Neuronal stem cell (in vitro differentiated cells): ENCODE measurements around the gene SMAD6.

Experiments
- DNase-seq: peaks from one replicate; pipeline ENCODE4 v3.0.0-alpha.2; 2013; ENCODE audit warnings: low spot score
- H2AFZ ChIP-seq: one replicate; pipeline ENCODE4 v1.6.1; 2013; ENCODE audit warnings: mild to moderate bottlenecking, low read length, inconsistent platforms
- H2AK5ac ChIP-seq: 2 replicates; pipeline ENCODE4 v1.6.1; 2013; ENCODE audit warnings: low read depth, mild to moderate bottlenecking, inconsistent platforms, low read length, moderate library complexity, mixed read lengths
- H2BK120ac ChIP-seq: 2 replicates; pipeline ENCODE4 v1.6.1; 2013; ENCODE audit warnings: low read depth, mild to moderate bottlenecking, inconsistent platforms, low read length, moderate library complexity, mixed read lengths
- H2BK12ac ChIP-seq: one replicate; pipeline ENCODE4 v1.6.1; 2013; ENCODE audit warnings: low read length, inconsistent platforms
- H2BK15ac ChIP-seq: 2 replicates; pipeline ENCODE4 v1.6.1; 2013; ENCODE audit warnings: mild to moderate bottlenecking, low read length, inconsistent platforms, mixed read lengths
- H2BK5ac ChIP-seq: one replicate; pipeline ENCODE4 v1.6.1; 2013; ENCODE audit warnings: inconsistent platforms, mild to moderate bottlenecking, low read length, moderate library complexity
- H3K14ac ChIP-seq: one replicate; pipeline ENCODE4 v1.6.1; 2013; ENCODE audit warnings: low read length, inconsistent platforms
- H3K18ac ChIP-seq: 2 replicates; pipeline ENCODE4 v1.6.1; 2013; ENCODE audit warnings: low read length, inconsistent platforms
- H3K23ac ChIP-seq: 2 replicates; pipeline ENCODE4 v1.6.1; 2013; ENCODE audit warnings: low read depth, mild to moderate bottlenecking, mixed read lengths, low read length, inconsistent platforms; ENCODE audit not compliant: poor library complexity
- H3K27ac ChIP-seq: replicated peaks from 3 replicates; pipeline ENCODE4 v1.5.1; 2013; ENCODE audit warnings: low read length, inconsistent platforms
- H3K27me3 ChIP-seq, 3 experiments: 2 replicates each; pipeline ENCODE4 v1.6.1; 2013; ENCODE audit warnings: low read length in 3 of 3, mild to moderate bottlenecking in 2 of 3, inconsistent platforms in 1 of 3, low read depth in 1 of 3, mixed read lengths in 1 of 3, moderate library complexity in 1 of 3; ENCODE audit not compliant: control insufficient read depth in 3 of 3, insufficient read depth in 3 of 3
- H3K36me3 ChIP-seq, 2 donors: replicated peaks in 1 of 2; 2 replicates each; pipeline ENCODE4 v1.6.1; 2013; ENCODE audit warnings: low read length in 2 of 2; ENCODE audit not compliant: control insufficient read depth in 2 of 2, insufficient read depth in 2 of 2
- H3K4ac ChIP-seq: 2 replicates; pipeline ENCODE4 v1.6.1; 2013; ENCODE audit warnings: inconsistent platforms, mild to moderate bottlenecking, low read length, moderate library complexity
- H3K4me1 ChIP-seq, 2 donors: 1 replicate in 1 of 2; 2 replicates in 1 of 2; pipeline ENCODE4 v1.6.1; 2013; ENCODE audit warnings: low read length in 2 of 2, low read depth in 1 of 2; ENCODE audit not compliant: control insufficient read depth in 2 of 2, insufficient read depth in 1 of 2
- H3K4me2 ChIP-seq: one replicate; pipeline ENCODE4 v1.6.1; 2013; ENCODE audit warnings: mild to moderate bottlenecking, low read length, inconsistent platforms; ENCODE audit not compliant: insufficient read depth, poor library complexity, severe bottlenecking
- H3K4me3 ChIP-seq, 2 donors: 2 replicates each; pipeline ENCODE4 v1.5.1; 2013; ENCODE audit warnings: low read length in 2 of 2, mild to moderate bottlenecking in 2 of 2, inconsistent platforms in 1 of 2, moderate library complexity in 1 of 2
- H3K79me1 ChIP-seq: one replicate; pipeline ENCODE4 v1.6.1; 2013; ENCODE audit warnings: low read depth, mild to moderate bottlenecking, inconsistent platforms, low read length, moderate library complexity
- H3K9ac ChIP-seq: one replicate; pipeline ENCODE4 v1.6.1; 2013; ENCODE audit warnings: mild to moderate bottlenecking, low read depth, low read length, inconsistent platforms; ENCODE audit not compliant: poor library complexity
- H3K9me3 ChIP-seq, 2 donors: replicated peaks in 1 of 2; 2 replicates each; pipeline versions ENCODE3 to v1.6.1; 2013; ENCODE audit warnings: low read length in 2 of 2, mild to moderate bottlenecking in 2 of 2, inconsistent platforms in 1 of 2, low read depth in 1 of 2, mixed read lengths in 1 of 2, moderate library complexity in 1 of 2; ENCODE audit not compliant: control insufficient read depth in 2 of 2, insufficient read depth in 1 of 2
- H4K8ac ChIP-seq: one replicate; pipeline ENCODE4 v1.6.1; 2013; ENCODE audit warnings: low read depth, mild to moderate bottlenecking, inconsistent platforms, low read length, moderate library complexity
- H4K91ac ChIP-seq: one replicate; pipeline ENCODE4 v1.6.1; 2013; ENCODE audit warnings: low read length, low read depth, mild to moderate bottlenecking, inconsistent platforms; ENCODE audit not compliant: poor library complexity
- WGBS, 2 donors: extraction: QIAGEN DNeasy Blood & Tissue Kit; methylation state at CpG; one replicate each; pipeline ENCODE4 v1.1.7; 2013; ENCODE audit warnings: missing lambda C conversion rate in 2 of 2, mixed read lengths in 1 of 2; ENCODE audit not compliant: insufficient read length in 2 of 2, insufficient replicate concordance in 1 of 2; ENCODE audit errors: extremely low coverage in 2 of 2; 5-methylcytosine and 5-hydroxymethylcytosine counted together

The SMAD6 gene

DNA sequence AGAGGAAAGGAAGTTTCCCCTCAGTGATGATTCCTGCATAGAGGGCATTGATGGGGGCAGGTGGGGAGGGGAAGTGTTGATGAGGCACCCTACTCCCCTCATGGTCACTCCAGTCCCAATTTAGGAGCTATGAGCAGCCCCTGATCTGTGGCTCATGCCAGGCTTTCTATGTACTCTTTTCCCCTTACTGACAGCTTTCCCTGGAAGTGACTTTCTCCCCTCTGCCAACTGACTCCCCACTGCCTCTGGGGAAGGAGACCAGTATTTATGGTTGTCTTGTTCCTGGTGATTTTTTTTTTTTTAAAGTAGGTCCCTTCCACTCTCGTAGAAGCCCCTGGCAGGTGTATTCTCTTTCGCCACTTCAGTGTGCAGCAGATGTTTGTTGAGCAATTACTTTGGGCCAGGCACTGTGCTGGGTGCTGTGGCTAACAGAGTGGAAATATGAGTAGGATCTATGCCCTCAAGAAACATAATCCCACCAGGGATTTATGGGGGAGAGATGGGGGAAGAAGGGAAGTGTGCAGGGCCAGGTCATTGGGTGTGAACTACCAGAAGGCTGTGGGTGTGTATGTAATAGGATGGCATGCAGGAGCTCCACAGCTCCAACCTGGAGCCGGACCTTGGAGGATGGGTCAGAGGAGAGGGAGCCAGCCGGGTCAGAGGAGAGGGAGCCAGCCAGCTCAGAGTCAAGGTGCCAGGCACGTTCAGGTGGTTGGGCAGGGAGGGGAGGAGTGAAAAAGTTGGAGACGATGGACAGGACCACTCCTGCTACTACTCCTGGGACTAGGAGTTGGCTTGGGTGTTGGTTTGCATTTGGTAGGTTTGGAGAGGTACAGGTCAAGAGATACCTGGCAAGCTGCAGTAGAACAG, 3.5 kb downstream of the SMAD6 start:
- Histone ChIP-seq H3K23ac (peak overlapping the region; percentile 11), H2BK15ac (no peak overlapping the region), H4K91ac (no peak overlapping the region), H3K18ac (no peak overlapping the region), H3K9ac (no peak overlapping the region), H2AFZ (no peak overlapping the region), H4K8ac (no peak overlapping the region), H2AK5ac (peak overlapping the region; percentile 1), H3K9me3 (no peaks in the 10 kb centered on the region), H3K4ac (no peak overlapping the region), H3K27me3 (peaks cover 0 to 29% (median 0%) of the 10 kb centered on the region in 3 experiments), H2BK5ac (no peak overlapping the region), H3K36me3 (peaks cover 0 to 2% of the 10 kb centered on the region in 2 donors), H2BK120ac (no peak overlapping the region), H3K4me1 (peaks cover 18 to 28% of the 10 kb centered on the region in 2 donors), H3K14ac (no peak overlapping the region), H3K27ac (no peak overlapping the region), H3K4me2 (no peak overlapping the region), H3K79me1 (no peaks in the 10 kb centered on the region), H3K4me3 (no peak overlapping the region), H2BK12ac (no peak overlapping the region)
- DNase-seq = no peak
- WGBS, 2 donors = no CpG with 5 or more reads among the region's 6 CpGs

DNA sequence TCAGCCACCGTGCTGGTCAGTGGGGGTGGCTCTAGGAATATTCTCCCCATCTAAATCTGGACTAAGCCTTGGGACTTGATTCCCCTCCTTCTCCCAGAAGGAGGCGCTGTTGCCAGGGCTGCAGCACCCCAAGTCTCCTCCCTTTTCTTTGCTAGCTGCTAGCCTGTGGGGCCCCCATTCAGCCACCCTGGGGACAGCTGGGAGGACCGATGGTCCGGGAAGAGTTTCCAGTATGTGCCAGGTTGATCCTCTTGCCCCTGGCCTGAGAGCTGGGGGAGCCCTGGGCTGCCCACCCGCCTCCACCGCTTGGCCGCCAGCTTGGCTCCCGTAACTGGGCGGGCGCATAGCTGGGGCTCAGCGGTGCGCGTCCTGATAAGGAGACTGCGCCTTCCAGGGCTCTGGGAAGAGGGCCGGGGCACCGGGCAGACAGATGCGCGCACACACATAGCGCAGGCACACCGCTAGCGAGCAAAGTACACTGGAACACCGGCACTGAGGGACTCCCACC, 4.2 kb downstream of the SMAD6 start:
- no peak overlapping the region for H3K4ac ChIP-seq
- no peak overlapping the region for H3K27ac ChIP-seq
- no peak overlapping the region for H2BK120ac ChIP-seq
- no peak overlapping the region for H4K91ac ChIP-seq
- no CpG with 5 or more reads among the region's 22 CpGs for WGBS, 2 donors
- H2AFZ ChIP-seq = no peak overlapping the region
- peak overlapping the region; percentile 90 for H3K23ac ChIP-seq
- H3K27me3 ChIP-seq = peaks cover 0 to 29% (median 0%) of the 10 kb centered on the region in 3 experiments
- H2AK5ac ChIP-seq = peak overlapping the region; percentile 72
- no peak for DNase-seq
- H4K8ac ChIP-seq = no peak overlapping the region
- H3K9me3 ChIP-seq = no peaks in the 10 kb centered on the region
- H3K18ac ChIP-seq = peak overlapping the region; percentile 54
- no peak overlapping the region for H2BK5ac ChIP-seq
- H3K9ac ChIP-seq = peak overlapping the region; percentile 61
- H3K79me1 ChIP-seq = no peaks in the 10 kb centered on the region
- peaks cover 18 to 26% of the 10 kb centered on the region in 2 donors for H3K4me1 ChIP-seq
- peaks cover 0 to 2% of the 10 kb centered on the region in 2 donors for H3K36me3 ChIP-seq
- no peak overlapping the region for H3K14ac ChIP-seq
- H2BK15ac ChIP-seq = peak overlapping the region; percentile 64
- H3K4me2 ChIP-seq = no peak overlapping the region
- no peak overlapping the region for H2BK12ac ChIP-seq
- H3K4me3 ChIP-seq = no peak overlapping the region

- H3K79me1 ChIP-seq = no peaks in the 10 kb centered on the region
- H3K27ac ChIP-seq = no peak overlapping the region
- DNase-seq = no peak
- no peak overlapping the region for H4K91ac ChIP-seq
- peak overlapping the region; percentile 72 for H2AK5ac ChIP-seq
- no peak overlapping the region for H3K4me2 ChIP-seq
- H3K4me3 ChIP-seq = no peak overlapping the region
- H3K4ac ChIP-seq = no peak overlapping the region
- no peak overlapping the region for H2BK5ac ChIP-seq
- peak overlapping the region; percentile 90 for H3K23ac ChIP-seq
- H3K14ac ChIP-seq = no peak overlapping the region
- H3K18ac ChIP-seq = peak overlapping the region; percentile 29
- no peak overlapping the region for H2AFZ ChIP-seq
- peak overlapping the region; percentile 64 for H2BK15ac ChIP-seq
- no peak overlapping the region for H3K9ac ChIP-seq
- no peak overlapping the region for H2BK120ac ChIP-seq
- no CpG with 5 or more reads among the region's 6 CpGs for WGBS, 2 donors
- H3K4me1 ChIP-seq = peaks cover 23 to 31% of the 10 kb centered on the region in 2 donors
- peaks cover 0 to 29% (median 0%) of the 10 kb centered on the region in 3 experiments for H3K27me3 ChIP-seq
- H2BK12ac ChIP-seq = no peak overlapping the region
- H3K9me3 ChIP-seq = no peaks in the 10 kb centered on the region
- H3K36me3 ChIP-seq = peaks cover 0 to 2% of the 10 kb centered on the region in 2 donors
- no peak overlapping the region for H4K8ac ChIP-seq
Observed at GRCh38 chr15:66706840-66707239, 4.8 kb downstream of the SMAD6 start.
